ENCODE data around the gene PTBP3. TPM values are rescaled to one million over a fixed set of nuclear protein-coding genes. Genes with fewer than 3 reads are reported as not detected.
"Not testable (repeated sequence)": the region's sequence is repeated elsewhere in the genome, so short reads cannot be mapped to it uniquely, and the experiment has no call there.

The PTBP3 gene
- total and polyA plus RNA-seq, 3 experiments from 2014 or later = 45.0 to 124 (median 118) TPM

- no peaks in the 10 kb centered on the region for H3K36me3 ChIP-seq (ENCODE audit: insufficient read depth, low read length)
- H3K4me1 Mint-ChIP-seq = peaks cover 48 to 78% (median 69%) of the 10 kb centered on the region in 3 donors
- DNase-seq = no peak
- H3K9me3 Mint-ChIP-seq = peaks cover 13 to 26% (median 17%) of the 10 kb centered on the region in 5 donors
- no peak overlapping the region for H3K27ac ChIP-seq (ENCODE audit: low read depth, low read length)
- ChIA-PET CTCF (no interaction called here), POLR2A (interaction anchor here (0.6 kb wide), 1 partner anchor 41 kb away, joined by 3 read pairs; no protein-coding TSS in a partner anchor)
- no peaks in the 10 kb centered on the region for H3K4me1 ChIP-seq (ENCODE audit: insufficient read depth, low read length)
- no peak overlapping the region for H3K4me3 ChIP-seq (ENCODE audit: low read length)
- no peaks in the 10 kb centered on the region for H3K27me3 ChIP-seq (ENCODE audit: insufficient read depth, low read length, poor library complexity, severe bottlenecking)
- H3K27ac Mint-ChIP-seq = no peak overlapping the region
- no peaks in the 10 kb centered on the region for H3K27me3 Mint-ChIP-seq
- peaks cover 17 to 31% (median 27%) of the 10 kb centered on the region in 3 donors for H3K36me3 Mint-ChIP-seq
- H3K4me3 Mint-ChIP-seq = no peak overlapping the region
- H3K9me3 ChIP-seq (ENCODE audit: low read length) = peaks cover 6% of the 10 kb centered on the region
Observed at GRCh38 chr9:112280904-112281303, 52.5 kb downstream of the PTBP3 start.

- Mint-ChIP-seq H3K4me1 (peaks cover 56 to 83% (median 80%) of the 10 kb centered on the region in 3 donors), H3K36me3 (peaks cover 11 to 22% (median 17%) of the 10 kb centered on the region in 3 donors), H3K27me3 (no peaks in the 10 kb centered on the region), H3K9me3 (peaks cover 4 to 15% (median 8%) of the 10 kb centered on the region in 5 donors), H3K4me3 (no peak overlapping the region), H3K27ac (no peak overlapping the region)
- no peaks in the 10 kb centered on the region for H3K4me1 ChIP-seq (ENCODE audit: insufficient read depth, low read length)
- H3K9me3 ChIP-seq (ENCODE audit: low read length) = peaks cover 6% of the 10 kb centered on the region
- no peaks in the 10 kb centered on the region for H3K36me3 ChIP-seq (ENCODE audit: insufficient read depth, low read length)
- no peak overlapping the region for H3K4me3 ChIP-seq (ENCODE audit: low read length)
- ChIA-PET POLR2A (no interaction called here), CTCF (no interaction called here)
- no peak overlapping the region for H3K27ac ChIP-seq (ENCODE audit: low read depth, low read length)
- no peak for DNase-seq
- no peaks in the 10 kb centered on the region for H3K27me3 ChIP-seq (ENCODE audit: insufficient read depth, low read length, poor library complexity, severe bottlenecking)
Observed at GRCh38 chr9:112279501-112279900, 53.9 kb downstream of the PTBP3 start.

GRCh38 chr9:112278152-112278551 is 55.3 kb downstream of the PTBP3 start:
- CTCF ChIA-PET = no interaction called here
- H3K4me1 Mint-ChIP-seq = peaks cover 64 to 92% (median 90%) of the 10 kb centered on the region in 3 donors
- H3K27me3 Mint-ChIP-seq = no peaks in the 10 kb centered on the region
- H3K9me3 Mint-ChIP-seq = peaks cover 0 to 3% (median under 1%) of the 10 kb centered on the region in 5 donors
- no peaks in the 10 kb centered on the region for H3K36me3 ChIP-seq (ENCODE audit: insufficient read depth, low read length)
- no peaks in the 10 kb centered on the region for H3K4me1 ChIP-seq (ENCODE audit: insufficient read depth, low read length)
- peaks cover 3 to 16% (median 6%) of the 10 kb centered on the region in 3 donors for H3K36me3 Mint-ChIP-seq
- H3K4me3 ChIP-seq (ENCODE audit: low read length) = no peak overlapping the region
- H3K27ac ChIP-seq (ENCODE audit: low read depth, low read length) = no peak overlapping the region
- no peaks in the 10 kb centered on the region for H3K27me3 ChIP-seq (ENCODE audit: insufficient read depth, low read length, poor library complexity, severe bottlenecking)
- no peaks in the 10 kb centered on the region for H3K9me3 ChIP-seq (ENCODE audit: low read length)
- peak overlapping the region in 3 of 8 donors; percentile 6 to 76 (median 9) for H3K27ac Mint-ChIP-seq
- POLR2A ChIA-PET = interaction anchor here (0.6 kb wide), 1 partner anchor 27 kb away, joined by 6 read pairs; no protein-coding TSS in a partner anchor
- H3K4me3 Mint-ChIP-seq = peak overlapping the region in 1 of 7 donors; percentile 20
- no peak for DNase-seq

GRCh38 chr9:112274600-112274999 is 58.8 kb downstream of the PTBP3 start:
- DNase-seq = no peak
- Histone ChIP-seq H3K4me3 (ENCODE audit: low read length) (no peak overlapping the region), H3K27ac (ENCODE audit: low read depth, low read length) (no peak overlapping the region), H3K27me3 (ENCODE audit: insufficient read depth, low read length, poor library complexity, severe bottlenecking) (no peaks in the 10 kb centered on the region), H3K4me1 (ENCODE audit: insufficient read depth, low read length) (no peaks in the 10 kb centered on the region), H3K36me3 (ENCODE audit: insufficient read depth, low read length) (no peaks in the 10 kb centered on the region), H3K9me3 (ENCODE audit: low read length) (no peaks in the 10 kb centered on the region)
- H3K4me3 Mint-ChIP-seq = no peak overlapping the region
- ChIA-PET POLR2A (no interaction called here), CTCF (no interaction called here)
- no peaks in the 10 kb centered on the region for H3K27me3 Mint-ChIP-seq
- H3K36me3 Mint-ChIP-seq = peaks cover 0 to 24% (median 7%) of the 10 kb centered on the region in 3 donors
- H3K4me1 Mint-ChIP-seq = peaks cover 61 to 86% (median 81%) of the 10 kb centered on the region in 3 donors
- peak overlapping the region in 2 of 8 donors; percentile 10 to 16 for H3K27ac Mint-ChIP-seq
- no peaks in the 10 kb centered on the region for H3K9me3 Mint-ChIP-seq

DNA sequence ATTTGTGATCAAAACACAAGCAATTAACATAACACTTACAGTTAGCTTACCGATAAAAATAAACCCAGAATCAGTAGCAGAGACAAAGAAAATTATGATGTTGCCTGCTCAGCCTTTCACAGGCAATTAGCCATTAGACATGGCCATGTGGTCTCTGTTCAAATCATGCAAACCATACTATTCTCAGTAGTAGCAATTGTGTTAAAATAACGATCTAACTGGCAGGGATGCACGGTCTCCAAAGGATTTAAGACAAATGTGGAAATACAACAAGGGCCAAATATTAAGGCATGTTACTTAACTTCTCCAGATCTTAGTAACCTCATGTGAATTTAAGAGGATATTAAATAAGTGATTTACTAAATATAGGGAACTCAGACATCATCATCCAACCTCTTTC is 59.5 kb downstream of the PTBP3 start:
- Mint-ChIP-seq H3K4me1 (peaks cover 60 to 84% (median 81%) of the 10 kb centered on the region in 3 donors), H3K4me3 (no peak overlapping the region), H3K27me3 (no peaks in the 10 kb centered on the region), H3K36me3 (peaks cover 0 to 27% (median 9%) of the 10 kb centered on the region in 3 donors), H3K9me3 (no peaks in the 10 kb centered on the region), H3K27ac (peak overlapping the region in 7 of 8 donors; percentile 12 to 86 (median 49))
- ChIA-PET POLR2A (no interaction called here), CTCF (no interaction called here)
- H3K36me3 ChIP-seq (ENCODE audit: insufficient read depth, low read length) = no peaks in the 10 kb centered on the region
- no peaks in the 10 kb centered on the region for H3K4me1 ChIP-seq (ENCODE audit: insufficient read depth, low read length)
- H3K27me3 ChIP-seq (ENCODE audit: insufficient read depth, low read length, poor library complexity, severe bottlenecking) = no peaks in the 10 kb centered on the region
- H3K27ac ChIP-seq (ENCODE audit: low read depth, low read length) = no peak overlapping the region
- no peak for DNase-seq
- H3K4me3 ChIP-seq (ENCODE audit: low read length) = no peak overlapping the region
- no peaks in the 10 kb centered on the region for H3K9me3 ChIP-seq (ENCODE audit: low read length)

DNA sequence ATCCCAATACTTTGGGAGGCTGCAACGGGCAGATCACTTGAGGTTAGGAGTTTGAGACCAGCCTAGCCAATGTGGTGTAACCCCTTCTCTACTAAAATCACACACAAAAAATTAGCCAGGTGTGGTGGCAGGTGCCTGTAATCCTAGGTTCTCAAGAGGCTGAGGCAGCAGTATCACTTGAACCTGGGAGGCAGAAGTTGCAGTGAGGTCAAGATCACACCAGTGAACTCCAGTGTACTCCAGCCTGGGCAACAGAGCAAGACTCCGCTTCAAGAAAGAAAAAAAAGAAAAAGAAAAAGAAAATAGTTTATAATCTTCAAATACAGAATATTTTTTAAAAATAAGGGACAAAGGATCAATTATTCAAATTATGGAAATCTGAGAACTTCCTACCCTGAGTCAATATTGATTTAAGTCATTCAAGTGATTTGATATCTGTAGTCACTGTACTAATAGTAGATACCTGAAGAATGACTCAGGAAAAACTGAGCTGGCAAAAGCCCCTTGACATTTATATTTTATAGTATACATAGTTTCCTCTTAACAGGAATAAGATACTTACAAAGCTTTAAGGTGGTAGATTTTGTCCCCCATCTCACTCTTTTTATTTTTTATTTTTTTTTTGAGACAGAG is 61.8 kb downstream of the PTBP3 start:
- Mint-ChIP-seq H3K9me3 (no peaks in the 10 kb centered on the region), H3K36me3 (peaks cover 0 to 39% (median 11%) of the 10 kb centered on the region in 3 donors), H3K4me3 (no peak overlapping the region), H3K4me1 (peaks cover 47 to 67% (median 64%) of the 10 kb centered on the region in 3 donors), H3K27me3 (no peaks in the 10 kb centered on the region), H3K27ac (no peak overlapping the region)
- no peaks in the 10 kb centered on the region for H3K27me3 ChIP-seq (ENCODE audit: insufficient read depth, low read length, poor library complexity, severe bottlenecking)
- H3K4me3 ChIP-seq (ENCODE audit: low read length) = no peak overlapping the region
- no peaks in the 10 kb centered on the region for H3K4me1 ChIP-seq (ENCODE audit: insufficient read depth, low read length)
- POLR2A ChIA-PET = no interaction called here
- H3K36me3 ChIP-seq (ENCODE audit: insufficient read depth, low read length) = no peaks in the 10 kb centered on the region
- CTCF ChIA-PET = no interaction called here
- no peak for DNase-seq
- H3K9me3 ChIP-seq (ENCODE audit: low read length) = no peaks in the 10 kb centered on the region
- H3K27ac ChIP-seq (ENCODE audit: low read depth, low read length) = no peak overlapping the region

DNA sequence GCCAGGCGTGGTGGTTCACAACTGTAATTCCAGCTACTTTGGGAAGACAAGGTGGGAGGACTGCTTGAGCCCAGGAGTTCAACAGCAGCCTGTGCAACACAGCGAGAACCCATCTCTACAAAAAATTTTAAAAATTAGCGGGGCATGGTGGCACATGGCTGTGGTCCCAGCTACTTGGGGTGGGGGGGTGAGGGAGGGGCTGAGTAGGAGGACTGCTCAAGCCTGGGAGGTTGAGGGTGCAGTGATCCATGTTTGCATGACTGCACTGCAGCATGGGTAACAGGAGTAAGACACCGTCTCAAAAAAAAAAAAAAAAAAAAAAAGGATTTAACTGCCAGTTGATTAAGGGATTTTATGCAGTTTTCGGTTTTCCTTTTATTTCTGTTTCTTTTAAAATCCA is 65.0 kb downstream of the PTBP3 start:
- Histone ChIP-seq H3K36me3 (ENCODE audit: insufficient read depth, low read length) (no peaks in the 10 kb centered on the region), H3K4me1 (ENCODE audit: insufficient read depth, low read length) (no peaks in the 10 kb centered on the region), H3K4me3 (ENCODE audit: low read length) (no peak overlapping the region), H3K27ac (ENCODE audit: low read depth, low read length) (no peak overlapping the region), H3K27me3 (ENCODE audit: insufficient read depth, low read length, poor library complexity, severe bottlenecking) (no peaks in the 10 kb centered on the region), H3K9me3 (ENCODE audit: low read length) (no peaks in the 10 kb centered on the region)
- Mint-ChIP-seq H3K27me3 (no peaks in the 10 kb centered on the region), H3K9me3 (no peaks in the 10 kb centered on the region), H3K4me3 (no peak overlapping the region), H3K4me1 (peaks cover 41 to 58% (median 56%) of the 10 kb centered on the region in 3 donors), H3K27ac (no peak overlapping the region), H3K36me3 (peaks cover 4 to 51% (median 14%) of the 10 kb centered on the region in 3 donors)
- no peak for DNase-seq
- POLR2A ChIA-PET = no interaction called here
- CTCF ChIA-PET = no interaction called here

- not testable (repeated sequence) for H3K9me3 ChIP-seq (ENCODE audit: low read length); H3K27me3 Mint-ChIP-seq; H3K4me3 ChIP-seq (ENCODE audit: low read length); DNase-seq; H3K27ac ChIP-seq (ENCODE audit: low read depth, low read length); H3K4me1 ChIP-seq (ENCODE audit: insufficient read depth, low read length); H3K36me3 ChIP-seq (ENCODE audit: insufficient read depth, low read length); H3K9me3 Mint-ChIP-seq; H3K4me3 Mint-ChIP-seq; H3K27me3 ChIP-seq (ENCODE audit: insufficient read depth, low read length, poor library complexity, severe bottlenecking)
- H3K4me1 Mint-ChIP-seq = peaks cover 40 to 55% (median 54%) of the 10 kb centered on the region in 3 donors
- ChIA-PET POLR2A (interaction anchor here (0.6 to 0.7 kb wide), 2 partner anchors 9 to 29 kb away, joined by 3 to 4 read pairs; no protein-coding TSS in a partner anchor), CTCF (interaction anchor here (1.1 kb wide), 1 partner anchor 66 kb away, joined by 3 read pairs; the partner anchor contains the start of gene PTBP3)
- H3K27ac Mint-ChIP-seq = peak overlapping the region in 2 of 8 donors; percentile 33 to 50
- H3K36me3 Mint-ChIP-seq = peaks cover 4 to 58% (median 14%) of the 10 kb centered on the region in 3 donors
Observed at GRCh38 chr9:112267086-112267485, 66.3 kb downstream of the PTBP3 start.

All from CD8-positive, alpha-beta memory T cell (primary cell).